ENCODE measurements around the gene RAI1.

DNA sequence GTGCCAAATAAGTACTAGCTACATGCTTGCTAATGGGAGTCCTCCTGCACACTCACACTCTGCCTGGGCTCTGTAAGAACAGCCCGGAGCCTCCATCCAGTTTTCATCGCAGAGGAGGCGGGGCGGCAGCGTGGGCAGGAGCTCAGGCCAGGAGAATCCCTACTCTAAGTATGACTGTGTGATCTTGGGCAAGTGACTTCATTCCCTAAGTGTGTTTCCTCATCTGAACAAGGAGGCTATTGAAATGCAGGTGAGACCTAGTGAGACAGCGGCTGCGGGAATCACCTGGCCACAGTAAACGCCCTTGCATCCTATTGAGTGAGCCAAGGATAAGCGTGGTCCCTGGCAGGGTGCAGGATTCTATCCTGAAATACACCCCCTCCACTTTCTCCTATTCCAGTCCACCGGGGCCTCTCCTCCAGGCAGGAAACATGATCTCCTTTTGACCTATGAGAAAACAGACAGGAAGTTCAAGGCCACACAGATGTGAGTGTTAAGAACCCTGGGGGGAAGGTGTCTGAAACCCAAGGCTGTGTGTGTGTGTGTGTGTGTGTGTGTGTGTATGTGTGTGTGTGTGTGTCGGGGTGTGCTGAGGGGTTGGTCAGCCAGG, 5.2 kb upstream of the RAI1 start:
- no peak for TF ChIP-seq CTCF (IDR thresholded peaks at IDR 0.05)
- no peak for TF ChIP-seq POLR2A (IDR thresholded peaks at IDR 0.05)

All from lower leg skin (tissue), 3 donors.